HCT116 (cell line): ENCODE results near the gene A3GALT2. TPM values are rescaled to one million over a fixed set of nuclear protein-coding genes. Genes with fewer than 3 reads are reported as not detected.

ENCODE experiments used
- ATAC-seq: fragments of 200-7000 bp; cut with Tn5 transposase; 2 replicates; pipeline ENCODE4 v1.9.1; 2020; ENCODE audit warnings: mild to moderate bottlenecking, moderate library complexity
- BruUV-seq: library from RNA; stranded (reverse); fragments of 400-500 nt; replicated peaks from 2 replicates; lab custom pipeline; 2021; lab: Mats Ljungman, UMichigan
- CTCF ChIA-PET: fragments of 300-600 bp; sonication (Branson Sonifier 250); formaldehyde crosslinking; loops from one replicate; lab custom pipeline; 2021; ENCODE audit warnings: antibody characterized with exemption; lab: Charles Lee
- POLR2A ChIA-PET: fragments of 300-600, 350-600 bp; sonication (Branson Sonifier 250); formaldehyde crosslinking; loops from one replicate; lab custom pipeline; 2021; ENCODE audit warnings: antibody characterized with exemption; lab: Charles Lee
- RAD21 ChIA-PET, 2 experiments: fragments of 300-600 bp; sonication (Branson Sonifier 250); formaldehyde crosslinking; loops; one replicate each; lab custom pipeline; 2023; ENCODE audit warnings: low total read pairs in 2 of 2; ENCODE audit not compliant: uncharacterized antibody in 2 of 2, unreplicated experiment in 2 of 2, low non-redundant PET in 1 of 2; lab: Charles Lee
- DNase-seq: peaks from one replicate; pipeline ENCODE4 v3.0.0-alpha.2; 2010; ENCODE audit warnings: low read depth, low spot score
- H2AFZ ChIP-seq: fragments of 200-600 bp; shearing (Covaris generic), sonication (generic); 2 replicates; pipeline ENCODE4 v1.6.1; 2017; ENCODE audit warnings: low read depth, mixed run types, mixed read lengths, antibody characterized with exemption, low read length; ENCODE audit not compliant: poor library complexity, severe bottlenecking
- H3K27ac ChIP-seq: 2 replicates; pipeline ENCODE4 v1.5.1; 2012; ENCODE audit warnings: low read depth, low read length
- H3K27me3 ChIP-seq: fragments of 200-600 bp; sonication (generic); 2 replicates; pipeline ENCODE4 v1.6.1; 2016; ENCODE audit warnings: mixed run types, low read length, mixed read lengths; ENCODE audit not compliant: insufficient read depth
- H3K36me3 ChIP-seq, 2 experiments: fragments of 200-500 bp in 1 of 2; fragments of 200-600 bp in 1 of 2; sonication (Bioruptor generic) in 1 of 2; sonication (generic) in 1 of 2; 2 replicates each; pipeline versions ENCODE4 v1.5.1 to v1.6.1; 2014 to 2016; ENCODE audit warnings: low read length in 2 of 2, inconsistent platforms in 1 of 2, mixed read lengths in 1 of 2, mixed run types in 1 of 2; ENCODE audit not compliant: insufficient read depth in 2 of 2, control insufficient read depth in 1 of 2
- H3K4me1 ChIP-seq, 2 experiments: fragments of 200-600 bp in 1 of 2; sonication (generic) in 1 of 2; 2 replicates each; pipeline versions ENCODE4 v1.5.1 to v1.6.1; 2012 to 2017; ENCODE audit warnings: low read length in 2 of 2, inconsistent platforms in 1 of 2, mild to moderate bottlenecking in 1 of 2, mixed read lengths in 1 of 2, mixed run types in 1 of 2, moderate library complexity in 1 of 2; ENCODE audit not compliant: insufficient read depth in 2 of 2, control insufficient read depth in 1 of 2
- H3K4me2 ChIP-seq: fragments of 200-600 bp; sonication (generic); 2 replicates; pipeline ENCODE4 v1.6.1; 2017; ENCODE audit warnings: mixed run types, low read length, mixed read lengths
- H3K4me3 ChIP-seq, 2 experiments: fragments of 200-600 bp in 1 of 2; sonication (generic) in 1 of 2; replicated peaks in 1 of 2; 2 replicates each; pipeline ENCODE4 v1.5.1; 2011 to 2016; ENCODE audit warnings: low read length in 2 of 2, control low read depth in 1 of 2, low read depth in 1 of 2, mild to moderate bottlenecking in 1 of 2, mixed read lengths in 1 of 2, mixed run types in 1 of 2
- H3K79me2 ChIP-seq: fragments of 200-600 bp; sonication (generic); 2 replicates; pipeline ENCODE4 v1.6.1; 2017; ENCODE audit warnings: mild to moderate bottlenecking, mixed run types, low read length, moderate library complexity, mixed read lengths; ENCODE audit not compliant: insufficient read depth
- H3K9ac ChIP-seq: fragments of 200-600 bp; sonication (generic); 2 replicates; pipeline ENCODE4 v1.6.1; 2016; ENCODE audit warnings: low read length, mixed read lengths
- H3K9me2 ChIP-seq: fragments of 200-600 bp; sonication (generic), shearing (Covaris generic); 2 replicates; pipeline ENCODE4 v1.6.1; 2017; ENCODE audit warnings: mixed run types, mild to moderate bottlenecking, moderate library complexity; ENCODE audit not compliant: insufficient read depth
- H3K9me3 ChIP-seq, 2 experiments: fragments of 200-500 bp in 1 of 2; fragments of 200-600 bp in 1 of 2; sonication (Bioruptor generic) in 1 of 2; sonication (generic) in 1 of 2; 2 replicates each; pipeline ENCODE4 v1.6.1; 2014 to 2017; ENCODE audit warnings: low read length in 2 of 2, mixed read lengths in 2 of 2, inconsistent platforms in 1 of 2, low read depth in 1 of 2, mild to moderate bottlenecking in 1 of 2, mixed run types in 1 of 2, moderate library complexity in 1 of 2; ENCODE audit not compliant: control insufficient read depth in 1 of 2, insufficient read depth in 1 of 2
- H4K20me1 ChIP-seq: fragments of 200-600 bp; sonication (generic), shearing (Covaris generic); 2 replicates; pipeline ENCODE4 v1.6.1; 2017; ENCODE audit warnings: mixed run types, mild to moderate bottlenecking, moderate library complexity; ENCODE audit not compliant: insufficient read depth
- ATF3 ChIP-seq: IDR thresholded peaks from 2 replicates; pipeline ENCODE4 v1.6.1; 2012
- CBX3 ChIP-seq: IDR thresholded peaks from 2 replicates; pipeline ENCODE4 v1.6.1; 2012; ENCODE audit warnings: low read depth
- CEBPB ChIP-seq: IDR thresholded peaks from 2 replicates; pipeline ENCODE4 v1.6.1; 2012; ENCODE audit warnings: low read depth
- EGR1 ChIP-seq: IDR thresholded peaks from 2 replicates; pipeline ENCODE4 v1.6.1; 2012; ENCODE audit warnings: low read depth
- ELF1 ChIP-seq: IDR thresholded peaks from 2 replicates; pipeline ENCODE4 v1.6.1; 2012; ENCODE audit warnings: low read depth, borderline replicate concordance
- EZH2 ChIP-seq: fragments of 200-600 bp; sonication (generic); IDR thresholded peaks from 2 replicates; pipeline ENCODE4 v1.6.1; 2017; ENCODE audit warnings: antibody characterized with exemption, mixed run types
- FOSL1 ChIP-seq: IDR thresholded peaks from 2 replicates; pipeline ENCODE4 v1.6.1; 2012; ENCODE audit warnings: low read depth
- JUND ChIP-seq: IDR thresholded peaks from 2 replicates; pipeline ENCODE4 v1.6.1; 2012
- POLR2A ChIP-seq: IDR thresholded peaks from 2 replicates; pipeline ENCODE4 v1.7.0; 2011; ENCODE audit warnings: borderline replicate concordance; ENCODE audit not compliant: insufficient read depth, insufficient read length; ENCODE audit errors: extremely low read depth
- REST ChIP-seq: IDR thresholded peaks from 2 replicates; pipeline ENCODE4 v1.6.1; 2012; ENCODE audit warnings: low read depth
- SIN3A ChIP-seq: IDR thresholded peaks from 2 replicates; pipeline ENCODE4 v1.6.1; 2012; ENCODE audit warnings: low read depth
- SRF ChIP-seq: IDR thresholded peaks from 2 replicates; pipeline ENCODE4 v1.6.1; 2012; ENCODE audit warnings: low read depth
- TCF7L2 ChIP-seq: IDR thresholded peaks from 2 replicates; pipeline ENCODE4 v1.7.0; 2011; ENCODE audit warnings: borderline replicate concordance, inconsistent platforms; ENCODE audit not compliant: insufficient read depth, insufficient read length; ENCODE audit errors: extremely low read depth
- YY1 ChIP-seq: IDR thresholded peaks from 2 replicates; pipeline ENCODE4 v1.6.1; 2011; ENCODE audit warnings: low read length, low read depth, moderate library complexity, mild to moderate bottlenecking; ENCODE audit not compliant: insufficient replicate concordance; ENCODE audit errors: extremely low read depth
- ZNF274 ChIP-seq: fragments of 200-500 bp; sonication (Bioruptor generic); IDR thresholded peaks from 2 replicates; pipeline ENCODE4 v1.6.1; 2014; ENCODE audit warnings: mild to moderate bottlenecking, low read depth, low read length, inconsistent platforms
- intact Hi-C: fragments of 100-400 bp; cut with micrococcal nuclease; formaldehyde crosslinking; loops from 2 replicates; pipeline ENCODE4 v1.10.0; 2022
- total RNA-seq: library from RNA; stranded (reverse); gene quantifications from one replicate; pipeline ENCODE4 v1.2.1, GENCODE V29; 2021; ENCODE audit not compliant: unreplicated experiment
- TF ChIP-seq, protein P1 (sequence below): IDR thresholded peaks from 2 replicates; pipeline ENCODE4 v1.6.1; 2011; ENCODE audit warnings: mild to moderate bottlenecking, low read length, moderate library complexity; ENCODE audit not compliant: insufficient replicate concordance; ENCODE audit errors: extremely low read depth
- TF ChIP-seq, protein P2 (sequence below): IDR thresholded peaks from 2 replicates; pipeline ENCODE4 v1.6.1; 2012

Gene A3GALT2
- total RNA-seq, 1 experiment from 2014 or later, result not detected

DNA sequence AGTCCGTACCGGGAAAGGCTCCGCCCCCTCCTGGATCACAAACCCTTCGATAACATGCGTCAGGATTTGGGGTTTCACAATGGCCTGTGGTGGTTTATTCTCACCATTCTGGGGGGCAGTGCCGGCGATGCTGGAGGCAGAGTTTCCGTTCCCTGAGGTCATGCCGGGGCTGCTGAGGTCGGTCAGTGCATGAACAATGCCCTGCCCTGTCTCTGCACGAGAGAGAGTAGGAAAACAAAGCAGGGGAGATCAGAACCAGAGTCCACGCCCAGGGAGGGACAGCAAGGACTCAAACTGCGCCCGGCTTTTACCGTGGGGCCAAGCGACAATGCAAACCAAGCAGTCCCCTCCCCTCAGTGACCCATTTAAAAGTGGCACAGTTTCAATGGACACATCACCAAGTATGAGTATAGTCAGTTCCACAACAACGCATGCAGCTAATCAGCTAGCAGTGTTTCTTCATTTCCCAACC, 13.2 kb upstream of the A3GALT2 start:
- ChIA-PET CTCF (interaction anchor here (0.6 kb wide), 1 partner anchor 150 kb away, joined by 3 read pairs; no protein-coding TSS in a partner anchor), RAD21 (no interaction called here), POLR2A (no interaction called here)
- no peak for TF ChIP-seq POLR2A
- TF ChIP-seq TCF7L2, result no peak
- no peak for TF ChIP-seq SRF
- TF ChIP-seq FOSL1, result no peak
- no peak for TF ChIP-seq CEBPB
- TF ChIP-seq, protein P1, sequence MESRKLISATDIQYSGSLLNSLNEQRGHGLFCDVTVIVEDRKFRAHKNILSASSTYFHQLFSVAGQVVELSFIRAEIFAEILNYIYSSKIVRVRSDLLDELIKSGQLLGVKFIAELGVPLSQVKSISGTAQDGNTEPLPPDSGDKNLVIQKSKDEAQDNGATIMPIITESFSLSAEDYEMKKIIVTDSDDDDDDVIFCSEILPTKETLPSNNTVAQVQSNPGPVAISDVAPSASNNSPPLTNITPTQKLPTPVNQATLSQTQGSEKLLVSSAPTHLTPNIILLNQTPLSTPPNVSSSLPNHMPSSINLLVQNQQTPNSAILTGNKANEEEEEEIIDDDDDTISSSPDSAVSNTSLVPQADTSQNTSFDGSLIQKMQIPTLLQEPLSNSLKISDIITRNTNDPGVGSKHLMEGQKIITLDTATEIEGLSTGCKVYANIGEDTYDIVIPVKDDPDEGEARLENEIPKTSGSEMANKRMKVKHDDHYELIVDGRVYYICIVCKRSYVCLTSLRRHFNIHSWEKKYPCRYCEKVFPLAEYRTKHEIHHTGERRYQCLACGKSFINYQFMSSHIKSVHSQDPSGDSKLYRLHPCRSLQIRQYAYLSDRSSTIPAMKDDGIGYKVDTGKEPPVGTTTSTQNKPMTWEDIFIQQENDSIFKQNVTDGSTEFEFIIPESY, result no peak
- no peak for TF ChIP-seq ATF3
- no peak for TF ChIP-seq JUND
- TF ChIP-seq YY1, result no peak
- TF ChIP-seq SIN3A, result no peak
- no peak for TF ChIP-seq EGR1
- no peak for TF ChIP-seq EZH2
- no peak for TF ChIP-seq ZNF274
- no peak for TF ChIP-seq CBX3
- no peak for TF ChIP-seq REST
- TF ChIP-seq, protein P2, sequence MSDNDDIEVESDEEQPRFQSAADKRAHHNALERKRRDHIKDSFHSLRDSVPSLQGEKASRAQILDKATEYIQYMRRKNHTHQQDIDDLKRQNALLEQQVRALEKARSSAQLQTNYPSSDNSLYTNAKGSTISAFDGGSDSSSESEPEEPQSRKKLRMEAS, result no peak
- no peak for TF ChIP-seq ELF1
- intact Hi-C loops, result no loop called here
- no TSS peak for BruUV-seq
- no peak overlapping the region for H3K9ac ChIP-seq
- peaks cover 3% of the 10 kb centered on the region; the same call in 1 of the 2 replicates for H4K20me1 ChIP-seq
- H2AFZ ChIP-seq, result no peak overlapping the region
- peaks cover 82% of the 10 kb centered on the region for H3K79me2 ChIP-seq
- H3K4me1 ChIP-seq, result peaks cover 0 to 9% of the 10 kb centered on the region in 2 experiments; a peak in 2 of 4 replicates
- peaks cover 65 to 69% of the 10 kb centered on the region in 2 experiments for H3K36me3 ChIP-seq
- H3K4me3 ChIP-seq, result no peak overlapping the region
- no peaks in the 10 kb centered on the region for H3K9me2 ChIP-seq
- no peaks in the 10 kb centered on the region for H3K27me3 ChIP-seq
- H3K4me2 ChIP-seq, result no peak overlapping the region
- H3K9me3 ChIP-seq, result no peaks in the 10 kb centered on the region
- ATAC-seq (no peak), DNase-seq (no peak)
- no peak overlapping the region for H3K27ac ChIP-seq
